Measurements from ENCODE around the gene RAPGEF4. TPM values are rescaled to one million over a fixed set of nuclear protein-coding genes. Genes with fewer than 3 reads are reported as not detected.

The RAPGEF4 gene
- total and polyA plus RNA-seq, 2 of the 8 experiments (the other 6 are each of a cell fraction or from before 2014, with no cell fraction given), result 1.2 to 2.6 TPM

DNA sequence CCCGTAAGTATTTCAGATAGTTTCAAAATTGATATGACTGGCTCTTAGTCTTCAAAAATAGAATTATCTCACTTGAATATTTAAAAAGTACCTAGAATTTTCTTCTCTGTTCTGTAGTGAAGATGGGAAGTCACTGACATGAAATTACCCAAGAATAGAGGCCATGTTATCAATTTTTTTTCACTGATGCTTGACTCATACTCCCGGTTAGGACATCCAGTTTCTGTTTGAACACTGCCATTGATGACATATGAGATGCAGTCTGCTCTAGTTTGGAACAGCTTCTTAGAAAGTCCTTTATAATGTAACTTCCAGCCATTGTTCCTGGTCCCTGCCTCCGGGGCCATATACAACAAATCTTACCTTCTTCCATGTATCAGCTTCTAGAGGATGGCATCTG lies 366.0 kb downstream of the RAPGEF4 start:
- Histone ChIP-seq H3K4me3 (ENCODE audit: extremely low read depth in 1 of 4, insufficient read depth in 2 of 4, low read depth in 3 of 4, low read length in 4 of 4) (no peak overlapping the region), H2BK5ac (ENCODE audit: low read depth, low read length) (no peak overlapping the region), H3K4ac (replicated peaks; ENCODE audit: insufficient read length, low read depth, low read length) (no peak overlapping the region), H3K27me3 (replicated peaks in 1 of 4; ENCODE audit: control insufficient read depth in 3 of 4, extremely low read depth in 1 of 4, insufficient read depth in 3 of 4, low read length in 3 of 4) (peaks cover 0 to 1% (median 0%) of the 10 kb centered on the region in 4 experiments; a peak in 1 of 7 replicates), H3K23me2 (ENCODE audit: low read depth, low read length) (no peaks in the 10 kb centered on the region), H2BK15ac (ENCODE audit: low read length) (no peak overlapping the region), H3K18ac (ENCODE audit: extremely low read depth, low read length) (no peak overlapping the region), H3K4me1 (replicated peaks in 1 of 4; ENCODE audit: control insufficient read depth in 3 of 4, insufficient read depth in 4 of 4, low read length in 3 of 4) (no peaks in the 10 kb centered on the region), H2BK12ac (ENCODE audit: low read depth, low read length) (no peak overlapping the region), H3K14ac (ENCODE audit: insufficient read length) (no peak overlapping the region), H3K9me3 (ENCODE audit: insufficient read depth in 2 of 2, low read depth in 1 of 2, low read length in 1 of 2) (no peaks in the 10 kb centered on the region), H4K91ac (replicated peaks; ENCODE audit: insufficient read length, low read length) (no peak overlapping the region), H3K79me2 (ENCODE audit: control insufficient read depth in 1 of 2, insufficient read depth in 2 of 2, low read length in 2 of 2) (no peaks in the 10 kb centered on the region), H3K36me3 (ENCODE audit: control insufficient read depth in 2 of 4, insufficient read depth in 4 of 4, low read length in 3 of 4) (no peaks in the 10 kb centered on the region), H3K27ac (ENCODE audit: low read depth, low read length) (no peak overlapping the region), H2AFZ (ENCODE audit: low read length) (no peak overlapping the region), H2BK20ac (ENCODE audit: low read length) (no peak overlapping the region), H3K79me1 (ENCODE audit: low read depth, low read length) (no peaks in the 10 kb centered on the region), H2BK120ac (replicated peaks; ENCODE audit: low read depth, low read length) (no peak overlapping the region), H3K56ac (replicated peaks; ENCODE audit: insufficient read length, low read depth, low read length) (no peak overlapping the region), H3K23ac (ENCODE audit: insufficient read length) (no peak overlapping the region), H2AK5ac (ENCODE audit: low read depth, low read length) (no peak overlapping the region), H4K20me1 (replicated peaks in 1 of 2; ENCODE audit: control insufficient read depth in 1 of 2, insufficient read depth in 2 of 2, low read length in 2 of 2) (no peaks in the 10 kb centered on the region), H4K5ac (ENCODE audit: insufficient read length, low read depth, low read length) (no peak overlapping the region), H3K4me2 (ENCODE audit: insufficient read depth in 1 of 2, low read depth in 2 of 2, low read length in 2 of 2) (no peak overlapping the region), H3K9ac (replicated peaks in 1 of 4; ENCODE audit: extremely low read depth in 1 of 4, low read depth in 3 of 4, low read length in 3 of 4) (no peak overlapping the region), H4K8ac (ENCODE audit: extremely low read depth, insufficient read depth, low read length) (no peak overlapping the region)
- POLR2A ChIA-PET (ENCODE audit: partially characterized antibody), result no interaction called here
- WGBS, 2 experiments (ENCODE audit: extremely low coverage in 1 of 2, insufficient coverage in 1 of 2, insufficient read length in 1 of 2, insufficient replicate concordance in 2 of 2, low coverage in 1 of 2, low lambda C conversion rate in 2 of 2, missing lambda C conversion rate in 1 of 2), result 91% methylated on average over 3 of the region's 3 CpGs; no CpG with 5 or more reads in 1 of the 2 experiments
- DNase-seq (ENCODE audit: low read depth in 1 of 2, low spot score in 2 of 2) (no peak), FAIRE-seq (no peak)
- TF ChIP-seq CHD2 (IDR thresholded peaks at IDR 0.05; ENCODE audit: low read length) (no peak), RNF2 (IDR thresholded peaks at IDR 0.05; ENCODE audit: borderline replicate concordance, low read depth, low read length, missing control alignments, poor library complexity, severe bottlenecking) (no peak), KDM4A (IDR thresholded peaks at IDR 0.05; ENCODE audit: low read depth, low read length, severe bottlenecking) (no peak), TCF12 (IDR thresholded peaks at IDR 0.05; ENCODE audit: low read depth, low read length) (no peak), GTF2F1 (IDR thresholded peaks at IDR 0.05; ENCODE audit: borderline replicate concordance, low read depth, low read length) (no peak), SIRT6 (IDR thresholded peaks at IDR 0.05; ENCODE audit: low read length) (no peak)
- TF ChIP-seq, protein P1, sequence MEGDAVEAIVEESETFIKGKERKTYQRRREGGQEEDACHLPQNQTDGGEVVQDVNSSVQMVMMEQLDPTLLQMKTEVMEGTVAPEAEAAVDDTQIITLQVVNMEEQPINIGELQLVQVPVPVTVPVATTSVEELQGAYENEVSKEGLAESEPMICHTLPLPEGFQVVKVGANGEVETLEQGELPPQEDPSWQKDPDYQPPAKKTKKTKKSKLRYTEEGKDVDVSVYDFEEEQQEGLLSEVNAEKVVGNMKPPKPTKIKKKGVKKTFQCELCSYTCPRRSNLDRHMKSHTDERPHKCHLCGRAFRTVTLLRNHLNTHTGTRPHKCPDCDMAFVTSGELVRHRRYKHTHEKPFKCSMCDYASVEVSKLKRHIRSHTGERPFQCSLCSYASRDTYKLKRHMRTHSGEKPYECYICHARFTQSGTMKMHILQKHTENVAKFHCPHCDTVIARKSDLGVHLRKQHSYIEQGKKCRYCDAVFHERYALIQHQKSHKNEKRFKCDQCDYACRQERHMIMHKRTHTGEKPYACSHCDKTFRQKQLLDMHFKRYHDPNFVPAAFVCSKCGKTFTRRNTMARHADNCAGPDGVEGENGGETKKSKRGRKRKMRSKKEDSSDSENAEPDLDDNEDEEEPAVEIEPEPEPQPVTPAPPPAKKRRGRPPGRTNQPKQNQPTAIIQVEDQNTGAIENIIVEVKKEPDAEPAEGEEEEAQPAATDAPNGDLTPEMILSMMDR (IDR thresholded peaks at IDR 0.05; ENCODE audit: control extremely low read depth in 1 of 3, insufficient read depth in 1 of 3, low read depth in 1 of 3, low read length in 3 of 3), result no peak
- TF ChIP-seq, protein P2, sequence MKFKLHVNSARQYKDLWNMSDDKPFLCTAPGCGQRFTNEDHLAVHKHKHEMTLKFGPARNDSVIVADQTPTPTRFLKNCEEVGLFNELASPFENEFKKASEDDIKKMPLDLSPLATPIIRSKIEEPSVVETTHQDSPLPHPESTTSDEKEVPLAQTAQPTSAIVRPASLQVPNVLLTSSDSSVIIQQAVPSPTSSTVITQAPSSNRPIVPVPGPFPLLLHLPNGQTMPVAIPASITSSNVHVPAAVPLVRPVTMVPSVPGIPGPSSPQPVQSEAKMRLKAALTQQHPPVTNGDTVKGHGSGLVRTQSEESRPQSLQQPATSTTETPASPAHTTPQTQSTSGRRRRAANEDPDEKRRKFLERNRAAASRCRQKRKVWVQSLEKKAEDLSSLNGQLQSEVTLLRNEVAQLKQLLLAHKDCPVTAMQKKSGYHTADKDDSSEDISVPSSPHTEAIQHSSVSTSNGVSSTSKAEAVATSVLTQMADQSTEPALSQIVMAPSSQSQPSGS (IDR thresholded peaks at IDR 0.05; ENCODE audit: low read length), result no peak
- CTCF ChIA-PET (ENCODE audit: partially characterized antibody), result interaction anchor here (1.2 to 3.5 kb wide), 3 partner anchors 10 to 109 kb away, joined by 3 to 8 read pairs (median 6); no protein-coding TSS in a partner anchor

All from H1 (cell line).